Cortex of kidney (tissue), 1 donor: ENCODE measurements around the gene HADH.
"Not testable (repeated sequence)": the region's sequence is repeated elsewhere in the genome, so short reads cannot be mapped to it uniquely, and the experiment has no call there.

Experiments
- DNase-seq: peaks from one replicate; lab custom pipeline; 2025; lab: John Stamatoyannopoulos, UW

HADH gene

DNA sequence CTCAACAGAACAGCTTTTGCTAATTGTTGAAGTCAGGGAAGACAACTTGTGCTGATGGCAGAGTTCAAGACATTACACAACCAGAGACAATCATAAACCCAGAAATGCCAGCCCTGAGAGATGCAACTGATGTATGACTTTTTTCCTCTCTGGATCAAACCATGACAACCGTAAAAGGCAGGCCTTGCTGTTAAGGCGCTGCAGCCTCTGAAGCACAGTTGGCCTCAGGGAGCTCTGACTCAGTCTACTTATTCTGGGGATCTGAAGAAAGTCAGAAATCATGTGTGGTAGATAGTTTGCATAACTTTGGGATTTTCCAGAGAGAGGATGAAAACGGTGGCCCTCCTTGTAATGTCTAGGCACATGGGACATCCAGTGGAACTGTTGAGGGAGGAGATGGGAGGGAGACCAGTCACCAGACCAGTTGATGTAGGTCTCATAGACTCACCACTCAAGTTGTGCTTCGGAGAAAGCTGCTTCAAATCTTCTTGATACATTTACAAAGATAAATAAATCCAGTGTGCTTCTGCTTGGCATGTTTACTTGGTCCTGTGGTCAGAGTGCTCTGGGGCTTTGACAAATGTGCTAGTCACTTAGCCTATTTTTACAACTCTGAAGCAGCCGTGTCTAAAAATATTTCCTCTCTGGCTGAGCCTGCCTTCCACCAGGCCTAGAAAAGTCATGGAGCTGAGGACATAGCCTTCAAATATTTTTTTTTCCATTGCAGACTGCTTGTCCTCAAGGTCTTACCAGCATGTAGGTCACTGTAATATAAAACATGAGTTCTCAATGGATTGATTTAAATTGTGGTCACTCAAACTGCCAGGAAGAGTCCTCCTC, 7.5 kb downstream of the HADH start:
- DNase-seq: no peak

DNA sequence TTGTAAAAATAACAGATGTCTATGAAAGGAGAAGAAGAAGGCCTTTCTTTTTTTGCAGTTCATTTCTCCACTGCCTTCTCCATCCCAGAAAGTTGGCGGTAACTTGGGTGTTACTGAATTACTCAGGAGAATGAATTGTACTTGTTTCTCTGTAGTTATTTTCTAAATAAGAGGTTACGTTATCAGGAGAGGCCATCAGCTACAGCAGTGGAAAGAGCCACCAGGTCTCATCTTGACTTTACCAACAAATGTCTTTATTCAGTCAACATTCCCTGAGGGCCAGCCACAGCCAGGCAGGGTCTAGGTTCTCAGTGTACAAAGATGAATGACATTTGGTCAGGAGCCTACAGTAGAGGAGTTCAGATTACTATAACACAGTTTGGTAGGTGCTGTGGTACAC, 8.1 kb downstream of the HADH start:
- DNase-seq: no peak

DNA sequence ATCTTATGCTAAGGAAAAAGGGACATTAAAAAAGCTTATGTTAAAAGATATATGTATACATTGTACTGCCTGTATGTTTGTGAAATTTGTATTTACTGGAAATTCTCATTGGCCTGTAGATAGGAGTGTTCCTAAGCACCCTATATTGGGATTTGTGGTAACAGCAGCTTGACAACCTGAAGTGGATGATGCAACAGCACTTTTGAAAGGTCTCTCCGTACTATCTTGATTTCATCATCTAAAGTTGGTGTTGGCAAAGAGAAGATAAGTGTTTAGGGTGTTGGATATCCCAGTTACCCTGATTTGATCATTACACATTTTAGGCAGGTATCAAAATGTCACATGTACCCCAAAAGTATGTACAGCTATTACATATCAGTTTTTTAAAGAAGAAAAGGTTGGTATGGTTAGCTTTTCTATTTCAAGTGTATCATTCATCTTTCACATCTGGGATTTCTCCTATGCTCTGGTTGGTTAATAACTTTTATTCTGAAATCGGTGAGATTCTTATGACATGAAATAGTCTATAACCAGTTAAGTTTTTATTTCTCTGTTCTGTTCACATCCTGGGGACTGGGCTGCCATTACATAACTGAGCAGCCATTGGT, 10.3 kb downstream of the HADH start:
- DNase-seq: no peak

DNA sequence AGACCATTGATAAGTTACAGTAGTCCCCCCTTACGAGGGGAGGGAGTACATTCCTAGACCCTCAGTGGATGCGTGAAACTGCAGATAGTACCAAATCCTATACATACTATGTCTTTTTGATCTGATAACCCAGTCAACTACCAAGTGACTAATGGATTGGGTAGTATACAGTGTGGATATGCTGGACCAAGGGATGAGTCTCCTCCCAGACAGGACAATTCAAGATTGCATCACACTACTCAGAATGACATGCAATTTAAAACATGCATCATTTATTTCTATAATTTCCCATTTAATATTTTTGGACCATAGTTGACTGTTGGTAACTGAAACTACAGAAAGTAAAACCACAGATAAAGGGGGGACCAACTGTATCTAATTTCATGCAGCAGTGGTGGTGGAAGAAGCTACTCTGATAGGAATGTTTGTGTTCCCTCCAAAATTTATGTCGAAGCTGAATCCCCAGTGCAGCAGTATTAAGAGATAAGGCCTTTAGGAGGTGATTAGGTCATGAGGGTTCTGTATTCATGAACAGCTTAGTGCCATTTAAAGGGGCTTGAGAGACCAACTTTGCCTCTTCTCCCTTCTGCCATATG, 11.9 kb downstream of the HADH start:
- no peak for DNase-seq

DNA sequence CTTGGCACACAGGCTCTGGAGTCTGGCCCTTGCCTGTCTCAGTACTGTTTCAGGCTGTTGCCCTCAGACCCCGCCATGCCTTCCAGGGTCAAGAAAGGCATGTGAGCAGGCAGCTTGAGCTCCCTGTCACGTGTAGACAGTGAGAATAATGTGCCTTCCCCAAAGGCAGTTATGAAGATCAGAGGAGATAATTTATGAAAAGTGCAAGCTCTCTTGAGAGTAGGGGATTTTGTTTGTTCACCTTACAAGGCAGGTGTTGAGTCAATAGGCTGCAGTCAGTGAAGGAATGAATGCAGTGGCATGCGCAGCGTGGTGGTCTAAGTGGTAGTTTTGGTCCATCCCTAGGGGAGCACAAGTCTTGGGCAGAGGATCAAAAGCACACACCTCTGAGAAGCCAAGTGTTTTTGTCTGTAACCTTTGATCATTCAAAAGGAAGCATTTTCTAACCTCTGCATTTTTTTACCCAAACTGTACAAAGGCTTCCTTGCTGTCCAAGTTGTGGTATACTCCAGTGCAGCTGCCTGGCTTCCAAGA, 14.4 kb downstream of the HADH start:
- DNase-seq: no peak

DNA sequence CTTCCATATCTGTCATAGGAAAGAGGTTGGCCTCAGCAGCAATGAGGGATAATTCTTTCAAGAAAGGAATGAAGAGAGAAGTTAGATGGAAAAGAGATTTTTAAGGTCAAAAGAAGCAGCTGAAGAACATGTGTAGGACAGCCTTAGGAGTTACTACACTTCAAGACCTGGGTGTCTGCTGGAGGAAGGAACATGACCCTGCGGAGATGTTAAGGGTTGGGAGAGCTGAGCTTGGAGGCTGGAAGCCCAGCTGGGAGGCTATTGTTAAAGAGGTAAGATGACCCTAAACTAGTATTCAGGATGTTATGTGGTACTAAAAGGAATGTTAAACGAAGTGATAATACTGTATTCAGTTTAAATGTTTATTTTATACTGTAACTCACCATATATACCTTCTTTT, 15.0 kb downstream of the HADH start:
- DNase-seq: no peak

DNA sequence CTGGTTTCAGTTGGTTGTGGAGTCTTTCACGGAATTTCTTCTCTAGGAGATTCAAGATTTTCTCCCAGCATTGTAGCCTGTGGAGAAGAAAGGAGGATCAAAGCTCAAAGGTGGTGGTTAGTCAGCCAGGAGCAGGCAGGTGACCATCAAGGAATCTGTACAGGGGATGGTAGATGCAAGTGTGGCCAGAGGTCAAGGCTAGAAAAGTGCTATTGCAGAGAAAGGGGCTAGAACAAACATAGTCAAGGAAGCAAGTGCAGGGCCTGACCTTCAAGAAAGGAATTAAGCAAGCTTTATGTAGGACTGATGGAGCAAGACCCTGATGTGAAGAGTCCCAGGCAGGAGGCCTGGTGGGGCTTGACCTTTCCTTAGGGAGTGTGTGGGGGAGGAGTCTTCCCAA, 16.1 kb downstream of the HADH start:
- DNase-seq: no peak

DNA sequence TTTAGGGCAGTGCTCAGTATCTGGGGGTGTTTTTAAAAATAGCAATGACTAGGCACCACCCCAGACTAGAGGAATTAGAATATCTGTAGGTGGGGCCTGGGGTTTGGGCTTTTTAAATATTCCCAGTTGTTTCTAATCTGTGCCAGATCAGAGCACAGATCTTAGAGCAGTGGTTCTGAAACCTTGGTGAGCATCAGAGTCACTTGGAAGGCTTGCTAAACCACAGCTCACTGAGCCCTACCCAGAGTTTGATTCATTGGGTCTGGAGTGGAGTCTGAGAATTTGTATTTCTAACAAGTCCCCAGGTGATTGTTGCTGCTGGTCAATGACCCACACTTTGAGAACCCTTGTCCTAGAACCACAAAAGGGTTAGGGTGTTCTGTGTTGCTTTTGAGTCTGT, 16.7 kb downstream of the HADH start:
- DNase-seq: no peak

DNA sequence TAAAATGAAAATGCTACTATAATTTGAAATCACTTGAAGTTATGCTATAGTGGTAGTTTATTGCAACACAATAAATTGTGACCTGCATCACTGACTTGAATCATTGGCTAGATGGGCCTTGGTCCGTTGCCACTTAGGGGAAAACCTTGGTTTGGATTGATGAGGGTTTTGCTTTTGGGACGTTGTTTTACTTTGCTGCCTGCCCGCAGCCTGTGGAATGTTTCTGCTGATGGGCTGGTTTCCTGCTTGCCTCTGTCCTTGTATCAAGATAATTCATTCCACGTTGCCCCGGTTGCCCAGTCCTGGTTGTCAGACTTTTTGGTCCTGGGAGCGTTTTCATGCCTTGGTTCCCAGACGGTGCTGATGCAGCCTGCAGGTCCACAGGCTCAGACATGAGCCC, 18.3 kb downstream of the HADH start:
- DNase-seq: no peak

DNA sequence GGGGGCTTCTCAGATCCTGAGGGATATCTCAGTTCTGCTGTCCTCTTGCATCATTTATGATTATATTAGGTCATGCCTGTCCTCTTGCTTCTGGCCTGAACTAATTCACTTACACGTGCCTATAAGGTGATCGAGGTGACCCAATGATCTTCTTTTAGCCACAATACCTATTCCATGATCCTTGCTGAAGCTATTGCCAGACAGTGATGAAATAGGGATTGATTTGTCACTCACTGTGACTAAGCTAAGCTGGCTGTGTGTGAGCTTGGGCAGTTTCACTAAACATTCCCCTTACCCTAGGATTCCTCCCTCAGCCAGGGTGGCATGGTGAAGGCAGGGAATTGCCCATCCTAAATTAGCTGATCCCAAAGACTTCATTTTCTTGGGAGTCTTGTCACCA, 19.0 kb downstream of the HADH start:
- DNase-seq: no peak

DNA sequence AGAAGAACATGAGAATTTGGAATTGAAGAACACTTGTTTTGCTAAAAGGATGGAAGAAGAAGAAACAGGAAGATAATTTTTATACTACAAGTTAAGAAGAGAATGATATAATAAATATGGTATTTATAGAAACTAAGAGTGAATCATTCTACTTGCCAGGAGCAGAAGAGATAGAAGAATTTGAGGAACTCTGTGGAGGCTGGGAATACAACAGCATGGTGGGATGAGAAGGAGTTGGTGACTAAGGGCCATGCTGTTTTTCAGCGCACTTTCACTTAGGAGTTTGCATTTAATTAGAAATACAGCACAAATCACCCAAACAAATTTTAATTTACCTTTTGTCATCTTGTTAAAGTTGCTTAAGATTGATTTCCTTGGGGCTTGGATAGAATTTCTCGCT, 20.5 kb downstream of the HADH start:
- DNase-seq: no peak

DNA sequence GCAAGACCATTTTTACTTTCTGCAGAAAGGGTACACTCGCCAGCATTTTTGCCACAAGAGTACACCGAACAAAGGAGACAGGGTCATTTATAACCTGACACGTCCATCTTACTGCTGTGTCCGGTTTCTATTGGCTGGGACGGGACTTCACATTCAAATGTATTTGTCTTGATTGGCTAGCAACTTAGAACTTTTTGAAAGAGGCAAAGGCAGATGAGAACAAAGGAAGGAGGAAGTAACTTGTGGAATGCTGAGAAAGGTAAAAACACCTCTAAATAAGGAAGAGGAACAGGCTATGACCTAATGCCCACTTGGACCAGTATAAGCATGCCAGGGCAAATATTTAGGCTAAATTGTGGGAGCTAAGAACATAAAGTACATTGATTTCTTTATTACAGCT, 22.7 kb downstream of the HADH start:
- DNase-seq: not testable (repeated sequence)

DNA sequence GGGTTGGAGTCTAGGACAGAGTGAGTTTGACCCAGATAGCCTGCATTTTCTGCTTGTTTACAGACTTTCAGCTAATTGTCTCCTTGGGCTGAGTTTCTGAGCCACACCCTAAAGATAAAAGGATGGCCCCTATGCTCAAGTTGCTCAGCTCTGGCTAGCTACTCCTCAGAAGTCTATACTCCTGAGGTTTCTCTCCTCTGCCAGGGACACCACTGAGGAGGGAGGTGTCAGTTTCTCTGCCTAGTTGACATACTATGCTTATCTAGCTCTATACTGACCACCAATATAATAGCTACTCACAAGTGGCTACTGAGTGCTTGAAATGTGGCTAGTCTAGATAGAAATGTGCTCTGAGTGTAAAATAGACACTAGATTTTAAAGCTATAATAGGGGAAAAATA, 23.6 kb downstream of the HADH start:
- no peak for DNase-seq

DNA sequence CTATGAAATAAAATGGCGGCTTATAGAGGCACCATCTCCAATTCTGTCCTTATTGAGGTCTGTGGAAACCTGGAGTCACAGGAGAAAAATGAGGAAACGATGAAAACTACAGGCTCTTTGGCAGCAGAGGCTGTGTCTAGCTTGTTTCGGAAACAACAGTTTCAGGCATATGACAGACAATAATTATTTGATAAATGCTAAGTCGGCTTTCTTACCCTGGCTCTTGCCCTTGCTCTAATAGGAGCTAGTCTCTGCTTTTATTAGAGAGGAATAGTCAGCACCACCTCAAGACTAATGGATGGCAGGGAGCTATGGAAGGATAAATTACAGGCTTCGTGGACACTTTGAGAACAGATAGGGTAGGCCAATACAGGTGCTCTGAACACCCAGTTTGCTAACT, 24.3 kb downstream of the HADH start:
- DNase-seq: no peak

DNA sequence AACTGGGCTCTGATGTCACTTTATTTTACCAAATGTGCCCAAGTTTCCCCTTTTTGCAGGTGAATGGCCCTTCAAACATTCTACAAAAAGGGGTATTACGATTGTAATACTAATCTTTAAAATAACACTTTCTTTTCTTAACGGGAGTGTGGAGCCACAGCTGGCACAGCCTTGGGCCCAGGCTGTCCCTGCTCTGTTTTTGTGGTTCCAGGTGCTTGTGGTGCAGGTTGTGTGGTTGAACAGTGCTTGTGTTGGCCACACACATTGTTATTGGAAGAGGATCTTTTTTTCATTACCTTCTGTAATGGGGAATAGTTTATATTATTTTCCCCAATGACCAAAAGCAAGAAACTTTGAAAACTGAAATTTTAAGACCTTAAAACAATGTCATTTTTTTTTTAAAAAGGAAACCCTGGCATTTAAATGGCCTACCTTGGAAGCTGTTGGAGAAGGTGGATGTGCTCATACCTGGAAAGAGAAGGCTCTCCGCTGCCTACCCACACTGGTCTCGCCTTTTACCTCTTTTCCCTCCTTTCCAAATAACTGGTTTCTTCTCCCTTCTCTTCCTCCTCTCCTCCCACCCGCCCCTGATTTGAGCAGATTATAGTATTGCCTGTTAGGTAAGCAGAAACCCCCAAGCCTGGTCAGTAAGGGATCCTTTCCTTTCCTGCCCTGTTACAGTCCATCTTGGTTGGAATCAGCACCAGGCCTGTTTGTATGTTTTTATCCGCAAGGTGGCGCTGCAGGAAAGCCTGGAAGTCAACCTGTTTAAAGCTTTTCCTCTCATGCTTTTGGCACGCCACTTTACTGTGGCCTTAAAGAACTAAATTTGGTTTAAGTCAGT, 28.6 kb downstream of the HADH start:
- no peak for DNase-seq

DNA sequence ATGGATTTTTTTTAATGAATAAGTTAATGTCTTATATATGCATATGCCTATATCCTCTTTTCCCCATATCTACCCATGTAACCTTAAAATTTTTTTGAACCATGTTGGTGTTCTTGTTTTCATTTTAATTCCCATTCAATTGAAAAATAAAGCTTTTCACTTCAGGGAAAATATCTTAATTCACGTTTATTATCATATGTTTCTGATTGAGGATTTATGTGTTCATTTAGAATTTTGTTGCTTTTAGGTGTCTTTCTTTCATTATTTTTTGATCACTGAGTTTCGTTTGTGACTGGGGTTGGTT, 29.1 kb downstream of the HADH start:
- no peak for DNase-seq

DNA sequence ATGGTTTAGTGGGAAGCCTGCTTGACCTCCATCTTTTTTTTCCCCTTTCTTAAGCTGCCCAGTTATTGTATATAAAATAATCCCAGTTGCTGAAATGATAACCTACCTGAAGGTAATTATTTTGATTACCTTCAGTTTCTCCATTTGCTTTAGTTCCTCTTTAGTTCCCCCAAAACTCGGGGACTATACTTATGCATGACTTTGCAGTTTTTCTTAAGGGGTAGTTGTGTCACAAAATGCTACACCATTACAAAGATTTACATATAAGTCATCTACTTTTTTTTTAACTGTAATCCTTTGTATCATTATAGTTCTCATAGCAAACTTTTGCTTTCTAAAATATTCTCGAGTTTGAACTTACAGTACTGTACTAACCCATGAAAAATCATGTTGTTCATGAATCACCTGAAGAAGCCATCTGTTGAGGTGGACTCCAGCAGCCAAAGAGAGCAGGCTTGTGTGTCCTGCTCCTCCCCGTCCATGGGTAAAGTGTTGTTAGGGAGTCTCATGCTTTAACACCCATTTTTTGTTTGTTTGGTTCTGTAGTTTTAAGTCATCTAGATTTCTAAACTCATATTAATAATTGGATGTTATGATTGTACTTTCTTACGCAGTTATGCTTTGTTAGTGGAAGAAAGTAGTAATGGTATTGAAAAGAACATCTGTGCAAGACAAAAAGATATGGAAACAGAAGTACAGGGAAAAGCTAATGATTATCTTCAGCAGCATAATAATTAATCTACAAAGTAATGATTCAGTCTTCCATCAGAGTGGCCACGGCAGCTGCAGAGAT, 34.6 kb downstream of the HADH start:
- DNase-seq: no peak

DNA sequence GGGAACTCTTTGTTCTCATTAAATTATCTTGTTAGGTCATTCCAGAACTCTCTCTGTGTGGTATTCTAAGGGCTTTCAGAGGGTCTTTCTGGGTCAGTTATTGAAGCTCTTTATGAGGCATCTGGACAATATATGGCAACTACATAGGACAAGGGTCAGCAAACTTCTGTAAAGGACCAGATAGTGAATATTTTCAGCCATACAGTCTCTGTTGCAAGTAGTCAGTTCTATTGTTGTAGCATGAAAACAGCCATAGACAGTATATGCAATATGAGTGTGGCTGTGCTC, 35.1 kb downstream of the HADH start:
- no peak for DNase-seq

DNA sequence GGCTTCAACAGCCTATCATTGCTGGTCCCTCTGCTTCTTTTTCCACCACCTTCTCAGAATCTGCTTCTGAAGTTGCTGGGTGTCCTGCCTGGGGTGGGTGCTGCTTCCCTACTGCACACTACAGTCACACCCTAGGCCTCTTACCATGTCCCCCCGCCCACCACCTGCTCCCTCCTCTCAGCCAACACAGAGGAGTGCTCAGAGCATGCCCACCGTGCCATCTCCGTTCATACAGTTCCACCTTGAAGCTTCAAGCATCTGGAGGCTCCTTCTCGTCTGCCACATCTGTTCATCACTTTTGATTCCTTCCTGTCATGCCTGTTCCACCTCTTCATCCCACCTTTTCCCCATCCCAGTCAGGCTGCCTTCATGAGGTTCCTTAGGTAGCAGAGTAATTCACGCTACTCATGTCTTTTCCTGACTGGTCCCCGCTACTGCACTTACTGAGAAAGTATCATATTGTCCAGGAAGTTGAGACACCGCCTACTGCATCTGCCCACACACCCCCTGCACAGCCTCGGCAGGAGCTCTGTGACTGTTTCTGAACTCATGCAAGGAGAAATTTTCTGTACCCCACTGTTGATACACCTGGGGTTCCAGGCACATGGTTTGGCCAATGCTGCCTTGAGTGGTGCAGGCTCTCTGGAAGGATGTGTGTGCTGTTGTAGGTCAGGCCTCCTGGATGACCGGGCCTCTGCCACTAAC, 39.5 kb downstream of the HADH start:
- no peak for DNase-seq

DNA sequence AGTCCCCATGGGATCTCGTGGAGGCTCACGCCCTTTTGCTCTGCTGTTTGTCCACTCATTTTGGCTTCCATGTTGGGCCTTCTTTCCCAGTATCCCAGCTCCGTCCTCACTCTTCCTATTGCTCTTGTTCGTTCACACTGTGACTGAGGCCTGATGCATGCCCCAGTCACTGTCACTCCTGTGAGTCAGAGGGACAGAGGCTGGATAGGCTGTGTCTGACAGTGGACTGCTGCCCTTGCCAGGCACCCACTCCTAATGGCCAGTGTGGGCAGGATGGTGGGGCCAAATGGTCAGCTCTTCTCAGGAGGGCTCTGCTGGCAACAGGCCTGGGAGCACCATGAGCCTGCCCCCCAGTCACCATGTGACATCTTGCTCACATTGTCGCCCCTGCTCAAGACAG, 40.0 kb downstream of the HADH start:
- no peak for DNase-seq

DNA sequence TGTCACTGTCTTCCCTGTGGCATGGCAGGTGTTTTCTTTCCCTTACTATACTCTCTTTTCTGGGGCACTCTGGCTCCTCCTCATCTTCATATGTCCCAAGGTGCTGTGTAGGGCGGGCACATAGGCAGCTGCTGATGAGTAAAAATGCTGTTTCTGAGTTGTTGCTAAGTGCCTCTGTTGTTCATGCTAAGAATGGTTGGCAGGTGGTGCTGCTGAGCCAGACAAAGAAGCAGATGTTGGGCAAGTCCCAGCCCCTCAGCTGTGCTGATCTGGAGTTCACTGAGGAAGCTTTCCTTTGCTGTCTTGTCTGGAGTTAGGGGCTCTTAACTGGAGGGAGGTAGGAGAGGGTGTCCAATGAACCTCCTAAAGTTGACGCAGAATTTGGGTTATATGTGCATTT, 40.6 kb downstream of the HADH start:
- DNase-seq: no peak
